Mesenchymal stem cell (in vitro differentiated cells and primary cell): Measurements from ENCODE around the gene KLK8.

ENCODE experiments used
- DNase-seq: peaks from one replicate; pipeline ENCODE4 v3.0.0-alpha.2; 2013
- H2AFZ ChIP-seq: one replicate; pipeline ENCODE4 v1.6.1; 2013; ENCODE audit warnings: low read depth, mild to moderate bottlenecking, control low read depth, inconsistent platforms, low read length, moderate library complexity
- H2AK5ac ChIP-seq: 2 replicates; pipeline ENCODE4 v1.6.1; 2013; ENCODE audit warnings: low read length, moderate library complexity, mild to moderate bottlenecking, inconsistent platforms; ENCODE audit not compliant: severe bottlenecking
- H2BK120ac ChIP-seq: one replicate; pipeline ENCODE4 v1.6.1; 2013; ENCODE audit warnings: low read depth, mild to moderate bottlenecking, inconsistent platforms, low read length, moderate library complexity
- H2BK12ac ChIP-seq, 2 experiments: one replicate each; pipeline ENCODE4 v1.6.1; 2013; ENCODE audit warnings: inconsistent platforms in 2 of 2, low read length in 2 of 2, mild to moderate bottlenecking in 2 of 2, moderate library complexity in 2 of 2, control low read depth in 1 of 2
- H2BK15ac ChIP-seq: one replicate; pipeline ENCODE4 v1.6.1; 2013; ENCODE audit warnings: mild to moderate bottlenecking, low read depth, inconsistent platforms; ENCODE audit not compliant: poor library complexity, severe bottlenecking
- H2BK5ac ChIP-seq: 2 replicates; pipeline ENCODE4 v1.6.1; 2013; ENCODE audit warnings: low read depth, mild to moderate bottlenecking, low read length, control low read depth, inconsistent platforms; ENCODE audit not compliant: poor library complexity, severe bottlenecking
- H3K14ac ChIP-seq, 2 experiments: one replicate each; pipeline ENCODE4 v1.6.1; 2013; ENCODE audit warnings: inconsistent platforms in 2 of 2, low read length in 2 of 2, control low read depth in 1 of 2, mild to moderate bottlenecking in 1 of 2, moderate library complexity in 1 of 2
- H3K18ac ChIP-seq, 2 experiments: one replicate each; pipeline ENCODE4 v1.6.1; 2013; ENCODE audit warnings: inconsistent platforms in 2 of 2, low read length in 2 of 2, control low read depth in 1 of 2, low read depth in 1 of 2, mild to moderate bottlenecking in 1 of 2
- H3K23ac ChIP-seq, 2 experiments: one replicate each; pipeline ENCODE4 v1.6.1; 2013; ENCODE audit warnings: inconsistent platforms in 2 of 2, low read length in 2 of 2, mild to moderate bottlenecking in 2 of 2, moderate library complexity in 2 of 2, control low read depth in 1 of 2
- H3K27ac ChIP-seq: 2 replicates; pipeline ENCODE4 v1.5.1; 2013; ENCODE audit warnings: mild to moderate bottlenecking, moderate library complexity, low read length, control low read depth, inconsistent platforms; ENCODE audit not compliant: poor library complexity, severe bottlenecking
- H3K27me3 ChIP-seq, 2 experiments: 2 replicates each; pipeline versions ENCODE4 v1.6.1 to v1.7.0; 2013; ENCODE audit warnings: low read length in 2 of 2, mild to moderate bottlenecking in 2 of 2, moderate library complexity in 2 of 2, control low read depth in 1 of 2, inconsistent platforms in 1 of 2; ENCODE audit not compliant: control insufficient read depth in 1 of 2, insufficient read depth in 1 of 2
- H3K36me3 ChIP-seq, 2 experiments: 2 replicates each; pipeline versions ENCODE4 v1.6.1 to v1.7.0; 2013; ENCODE audit warnings: low read length in 2 of 2, control low read depth in 1 of 2, inconsistent platforms in 1 of 2, low read depth in 1 of 2, mild to moderate bottlenecking in 1 of 2; ENCODE audit not compliant: insufficient read depth in 2 of 2, control insufficient read depth in 1 of 2
- H3K4ac ChIP-seq, 2 experiments: one replicate each; pipeline ENCODE4 v1.6.1; 2013; ENCODE audit warnings: inconsistent platforms in 2 of 2, low read length in 2 of 2, mild to moderate bottlenecking in 2 of 2, moderate library complexity in 2 of 2, control low read depth in 1 of 2, low read depth in 1 of 2
- H3K4me1 ChIP-seq: 2 replicates; pipeline ENCODE4 v1.6.1; 2013; ENCODE audit warnings: low read depth, low read length, control low read depth; ENCODE audit not compliant: control insufficient read depth, insufficient read depth
- H3K4me2 ChIP-seq: 2 replicates; pipeline ENCODE4 v1.6.1; 2013; ENCODE audit warnings: low read length, mild to moderate bottlenecking, inconsistent platforms; ENCODE audit not compliant: poor library complexity, severe bottlenecking
- H3K4me3 ChIP-seq, 2 experiments: 2 replicates each; pipeline versions ENCODE4 v1.5.1 to v1.7.0; 2013; ENCODE audit warnings: low read length in 2 of 2, mild to moderate bottlenecking in 2 of 2, control low read depth in 1 of 2, low read depth in 1 of 2; ENCODE audit not compliant: insufficient read depth in 1 of 2
- H3K79me1 ChIP-seq: replicated peaks from 2 replicates; pipeline ENCODE4 v1.6.1; 2013; ENCODE audit warnings: mild to moderate bottlenecking, control low read depth, low read length, inconsistent platforms; ENCODE audit not compliant: poor library complexity, severe bottlenecking
- H3K9ac ChIP-seq: 2 replicates; pipeline ENCODE4 v1.7.0; 2013; ENCODE audit warnings: mild to moderate bottlenecking, low read length, moderate library complexity
- H3K9me3 ChIP-seq: 2 replicates; pipeline ENCODE4 v1.7.0; 2013; ENCODE audit warnings: mild to moderate bottlenecking, low read length; ENCODE audit not compliant: control insufficient read depth
- H4K8ac ChIP-seq: one replicate; pipeline ENCODE4 v1.6.1; 2013; ENCODE audit warnings: inconsistent platforms, mild to moderate bottlenecking, low read length, moderate library complexity
- H4K91ac ChIP-seq: one replicate; pipeline ENCODE4 v1.6.1; 2013; ENCODE audit warnings: mild to moderate bottlenecking, low read length, inconsistent platforms
- WGBS: methylation state at CpG from one replicate; pipeline ENCODE4 v1.1.7; 2013; ENCODE audit warnings: mixed read lengths; 5-methylcytosine and 5-hydroxymethylcytosine counted together

KLK8 gene

DNA sequence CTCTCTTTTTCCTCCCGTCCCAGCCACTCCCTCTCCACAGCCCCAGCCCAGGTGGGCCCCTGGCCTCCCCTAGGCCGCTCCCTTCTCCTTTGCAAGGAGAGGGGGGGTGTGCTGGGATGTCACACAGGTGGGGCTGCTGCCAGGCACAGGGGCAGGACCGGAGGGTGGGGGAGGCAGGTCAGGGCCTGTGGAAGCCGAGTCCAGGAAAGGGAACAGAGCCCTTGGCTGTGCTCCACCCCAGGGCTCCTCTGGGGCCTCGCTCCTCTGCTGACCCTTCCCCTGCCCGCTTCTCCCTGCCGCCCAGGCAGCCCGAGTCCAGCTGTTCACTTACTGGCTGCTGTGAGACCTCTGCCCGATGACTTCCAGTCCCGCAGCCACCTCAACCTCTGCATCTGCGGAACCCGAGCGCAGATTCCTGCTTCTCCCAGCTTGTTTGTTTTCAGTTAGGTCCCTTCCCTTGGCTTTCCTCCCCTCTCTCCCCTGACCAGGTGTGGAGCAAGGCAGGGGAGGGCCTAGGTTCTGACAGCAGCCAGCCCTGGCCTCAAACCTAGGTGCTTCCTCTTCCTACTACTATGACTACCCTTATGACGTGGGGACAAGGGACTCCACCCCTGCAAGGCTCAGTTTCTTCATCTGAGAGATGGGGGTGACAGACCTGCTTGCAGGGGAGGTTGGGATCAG lies 25.9 kb upstream of the KLK8 start:
- Histone ChIP-seq H2BK15ac (no peak overlapping the region), H2AK5ac (no peak overlapping the region), H3K36me3 (no peaks in the 10 kb centered on the region), H3K9ac (no peak overlapping the region), H3K4me1 (no peaks in the 10 kb centered on the region), H3K14ac (no peak overlapping the region), H3K27ac (no peak overlapping the region), H2BK120ac (no peak overlapping the region), H2BK5ac (no peak overlapping the region), H3K4ac (no peak overlapping the region), H3K27me3 (peaks cover 0 to 57% of the 10 kb centered on the region in 2 experiments), H3K4me2 (no peak overlapping the region), H4K8ac (no peak overlapping the region), H3K9me3 (no peaks in the 10 kb centered on the region), H3K79me1 (no peaks in the 10 kb centered on the region), H2BK12ac (no peak overlapping the region), H3K4me3 (no peak overlapping the region), H3K18ac (no peak overlapping the region), H2AFZ (no peak overlapping the region), H4K91ac (no peak overlapping the region), H3K23ac (no peak overlapping the region)
- no peak for DNase-seq
- WGBS = 77% methylated on average over 12 of the region's 14 CpGs

DNA sequence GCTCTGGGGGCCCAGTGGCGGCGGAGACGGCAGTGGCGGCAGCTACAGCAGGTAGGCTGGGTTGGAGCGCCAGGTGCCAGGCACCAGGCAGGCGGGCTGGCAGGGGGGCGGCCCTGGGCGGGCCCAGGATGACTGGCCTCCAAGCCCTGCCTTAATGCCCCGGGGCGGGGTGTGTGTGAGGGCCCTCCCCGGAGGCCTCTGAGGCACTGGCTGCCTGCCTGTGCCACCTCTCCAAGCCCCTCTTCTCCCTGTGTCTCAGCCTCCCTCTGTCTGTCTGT lies 25.1 kb upstream of the KLK8 start, which contains the start of gene KLK11:
Gene KLK11 (minus strand): TSS at position 63 of the 278 bp plus-strand sequence. CDS start 985 bp downstream, outside the sequence.
- no peaks in the 10 kb centered on the region for H3K79me1 ChIP-seq
- no peak within 1 kb of the TSS for H2AK5ac ChIP-seq
- no peak within 1 kb of the TSS for H2BK15ac ChIP-seq
- no peaks in the 10 kb centered on the region for H3K4me1 ChIP-seq
- no peak within 1 kb of the TSS for H4K8ac ChIP-seq
- H4K91ac ChIP-seq = no peak within 1 kb of the TSS
- H3K23ac ChIP-seq = no peak within 1 kb of the TSS
- no peak within 1 kb of the TSS for H2AFZ ChIP-seq
- no peak within 1 kb of the TSS for H3K9ac ChIP-seq
- WGBS = 79% methylated on average over 11 of the region's 11 CpGs
- no peak within 1 kb of the TSS for H3K27ac ChIP-seq
- no peak within 1 kb of the TSS for H2BK12ac ChIP-seq
- H3K4me2 ChIP-seq = no peak within 1 kb of the TSS
- no peak within 1 kb of the TSS for H2BK5ac ChIP-seq
- H3K27me3 ChIP-seq = peaks cover 0 to 57% of the 10 kb centered on the region in 2 experiments
- no peak within 1 kb of the TSS for H3K4me3 ChIP-seq
- no peak within 1 kb of the TSS for H3K4ac ChIP-seq
- no peaks in the 10 kb centered on the region for H3K9me3 ChIP-seq
- no peak for DNase-seq
- H3K18ac ChIP-seq = no peak within 1 kb of the TSS
- no peaks in the 10 kb centered on the region for H3K36me3 ChIP-seq
- no peak within 1 kb of the TSS for H3K14ac ChIP-seq
- no peak within 1 kb of the TSS for H2BK120ac ChIP-seq

DNA sequence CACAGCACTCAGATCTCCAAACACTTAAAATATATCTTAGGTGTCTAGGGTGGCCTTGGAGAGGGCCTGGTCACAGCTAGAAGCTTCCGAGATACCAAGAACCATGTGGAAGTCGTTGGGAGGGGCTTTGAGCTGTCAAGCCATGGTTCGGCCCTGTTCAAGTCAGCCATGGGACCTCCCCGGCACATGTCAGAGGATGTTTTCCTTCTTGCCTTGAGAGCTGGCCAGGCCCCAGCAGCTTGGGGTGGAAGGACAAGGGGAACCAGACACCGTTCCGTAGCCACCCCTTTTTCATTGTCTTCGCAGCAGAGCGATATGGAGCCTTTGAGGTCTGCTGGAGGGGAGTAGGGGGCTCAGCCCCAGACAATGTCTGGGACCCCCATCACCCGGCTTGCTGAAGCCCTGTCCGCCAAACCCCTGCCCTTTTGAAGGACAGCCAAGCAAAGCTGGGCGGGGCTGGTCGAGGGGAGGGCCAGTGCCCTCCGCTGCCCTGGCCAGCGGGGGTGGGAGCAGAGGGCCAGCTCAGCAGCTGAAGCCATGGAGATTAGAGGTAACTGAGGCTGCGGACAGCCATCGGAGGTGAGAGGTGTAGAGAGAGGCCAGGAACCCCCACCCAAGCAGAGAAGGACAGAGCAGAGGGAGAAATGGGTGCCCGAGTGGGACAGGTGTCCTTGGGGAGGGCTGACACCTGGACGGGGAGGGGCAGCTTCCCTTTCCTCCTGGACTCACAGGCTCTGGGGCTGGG lies 24.6 kb upstream of the KLK8 start:
- Histone ChIP-seq H3K27me3 (peaks cover 0 to 57% of the 10 kb centered on the region in 2 experiments), H3K4me1 (no peaks in the 10 kb centered on the region), H3K18ac (no peak overlapping the region), H3K79me1 (no peaks in the 10 kb centered on the region), H3K4me2 (no peak overlapping the region), H3K23ac (no peak overlapping the region), H3K36me3 (no peaks in the 10 kb centered on the region), H4K8ac (no peak overlapping the region), H2BK12ac (no peak overlapping the region), H2BK15ac (no peak overlapping the region), H3K4ac (no peak overlapping the region), H2AK5ac (no peak overlapping the region), H4K91ac (no peak overlapping the region), H2BK5ac (no peak overlapping the region), H2AFZ (no peak overlapping the region), H3K27ac (no peak overlapping the region), H3K4me3 (no peak overlapping the region), H3K9ac (no peak overlapping the region), H2BK120ac (no peak overlapping the region), H3K14ac (no peak overlapping the region), H3K9me3 (no peaks in the 10 kb centered on the region)
- DNase-seq = no peak
- WGBS = 82% methylated on average over 18 of the region's 18 CpGs

DNA sequence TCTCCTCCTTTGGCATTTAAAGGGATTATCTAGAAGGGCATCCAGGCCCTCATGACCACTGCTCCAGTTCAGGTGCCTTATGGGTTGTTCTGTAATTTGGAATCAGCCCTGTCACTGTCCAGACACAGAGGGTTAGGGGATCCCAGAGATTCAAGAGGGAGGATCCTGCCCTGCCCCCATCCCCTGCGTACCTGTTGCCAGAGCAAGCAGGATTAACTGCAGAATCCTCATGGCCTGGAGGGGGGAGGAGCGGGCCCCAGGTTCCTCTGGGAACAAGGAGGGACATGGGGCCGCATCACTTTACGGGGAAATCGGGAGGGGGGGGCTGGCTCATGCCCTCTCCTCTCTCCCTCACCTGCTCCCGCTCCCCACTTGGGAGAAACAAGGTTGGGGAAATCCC lies 24.0 kb upstream of the KLK8 start:
- Histone ChIP-seq H3K79me1 (no peaks in the 10 kb centered on the region), H2AK5ac (no peak overlapping the region), H2BK12ac (no peak overlapping the region), H3K23ac (no peak overlapping the region), H3K18ac (no peak overlapping the region), H3K4me1 (no peaks in the 10 kb centered on the region), H3K4me2 (no peak overlapping the region), H3K14ac (no peak overlapping the region), H3K9ac (no peak overlapping the region), H4K91ac (no peak overlapping the region), H4K8ac (no peak overlapping the region), H2BK5ac (no peak overlapping the region), H2BK15ac (no peak overlapping the region), H2AFZ (no peak overlapping the region), H3K36me3 (no peaks in the 10 kb centered on the region), H2BK120ac (no peak overlapping the region), H3K27me3 (peaks cover 1 to 58% of the 10 kb centered on the region in 2 experiments), H3K9me3 (no peaks in the 10 kb centered on the region), H3K27ac (no peak overlapping the region), H3K4ac (no peak overlapping the region), H3K4me3 (no peak overlapping the region)
- WGBS = 48% methylated on average over 3 of the region's 6 CpGs
- no peak for DNase-seq
